GM18511 (cell line): ENCODE results near the gene PTH.

ENCODE experiments used
- ATAC-seq: cut with Tn5 transposase; IDR thresholded peaks from one replicate; pipeline ENCODE4 v1.9.1; 2021; ENCODE audit warnings: mild to moderate bottlenecking, moderate library complexity; ENCODE audit not compliant: unreplicated experiment

Gene PTH

DNA sequence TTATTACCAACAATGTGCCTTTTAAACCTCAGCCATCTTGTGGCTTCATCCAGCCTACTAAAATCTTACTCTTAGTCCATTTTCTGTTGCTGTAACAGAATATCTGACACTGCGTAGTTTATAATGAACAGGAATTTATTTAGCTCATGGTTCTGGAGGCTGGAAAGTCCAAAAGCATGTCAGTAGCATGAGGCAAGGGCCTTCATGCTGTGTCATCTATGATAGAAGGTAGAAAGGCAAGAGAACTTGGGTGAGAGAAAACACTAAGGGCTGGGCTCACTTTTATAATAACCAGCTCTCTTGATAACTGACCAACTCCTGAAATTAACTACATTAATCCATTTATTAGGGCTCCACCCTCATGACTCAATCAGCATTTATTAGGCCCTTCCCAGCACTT, 46.3 kb downstream of the PTH start:
- ATAC-seq: no peak

DNA sequence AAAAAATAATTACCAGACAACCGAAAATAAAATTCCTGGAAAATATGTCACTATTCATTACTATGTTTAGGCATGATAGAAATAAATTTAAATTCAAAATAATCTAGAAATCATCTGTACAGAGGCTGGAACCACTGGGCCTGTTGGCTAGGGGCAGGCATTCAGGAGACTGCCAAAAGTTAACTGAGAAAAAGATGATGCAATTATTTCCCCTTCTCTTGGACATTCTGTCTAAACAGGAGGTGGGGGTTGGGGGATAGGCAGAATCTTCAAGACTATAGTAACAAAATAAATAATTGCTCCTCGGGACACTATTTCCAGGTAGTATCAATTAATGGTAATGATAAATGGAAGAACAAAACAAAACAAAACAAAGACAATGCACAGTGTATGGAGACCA, 46.9 kb downstream of the PTH start:
- ATAC-seq: no peak

DNA sequence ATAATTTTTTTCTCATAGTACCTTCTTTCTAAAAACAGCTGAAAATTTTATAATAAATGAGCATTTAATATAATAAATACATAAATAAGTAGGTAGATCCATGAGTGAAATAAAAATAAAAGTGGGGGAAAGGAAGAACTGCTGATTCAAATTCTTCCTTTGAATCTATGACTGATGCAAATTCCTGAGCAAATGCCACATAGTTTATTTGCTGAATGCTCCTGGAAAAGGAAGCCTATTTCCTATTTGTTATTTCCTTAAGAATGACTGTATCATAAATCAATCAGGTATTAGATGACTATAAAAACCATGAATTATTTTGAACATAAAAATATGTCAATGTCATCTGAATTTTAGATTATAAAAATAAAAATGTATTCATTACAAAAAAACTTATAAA, 49.4 kb downstream of the PTH start:
- ATAC-seq: no peak

DNA sequence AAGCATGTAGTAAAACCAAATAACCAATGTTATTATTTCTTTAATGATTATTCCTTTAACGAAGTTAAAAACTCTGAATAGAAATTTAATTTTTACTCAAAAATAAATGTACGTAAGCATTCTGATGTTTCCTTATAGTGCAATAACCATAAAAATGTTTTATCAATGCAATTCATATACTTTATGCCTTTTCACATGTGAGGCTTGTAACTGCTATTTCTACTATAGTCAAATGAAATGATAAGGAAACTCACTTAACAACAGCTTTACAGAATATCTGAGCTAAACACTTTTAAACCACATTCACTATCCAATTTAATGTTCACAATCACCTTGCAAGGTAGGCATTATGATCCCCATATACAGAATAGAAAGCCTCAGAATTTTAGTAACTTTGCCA, 50.2 kb downstream of the PTH start:
- ATAC-seq: no peak
